ENCODE results near the gene RNF20.

DNA sequence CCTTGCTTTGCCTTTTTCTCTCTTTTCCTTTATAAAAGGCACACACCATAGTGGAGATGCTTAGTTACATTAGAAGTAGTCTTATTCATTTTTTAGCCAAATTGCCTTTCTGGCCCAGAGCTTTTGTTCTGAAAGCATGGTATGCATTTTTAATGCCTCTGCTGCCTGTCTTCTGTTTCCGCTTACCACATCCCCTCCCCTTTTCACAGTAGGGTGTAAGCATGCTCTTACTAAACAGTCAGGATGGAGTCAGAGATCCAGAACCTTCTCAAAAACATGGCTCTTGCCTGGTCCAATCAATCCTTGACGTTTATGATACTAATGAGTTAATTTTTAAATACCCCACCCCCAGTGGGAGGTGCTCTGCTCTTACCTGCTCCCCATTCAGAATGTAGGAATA is 38.7 kb downstream of the RNF20 start:
- TF ChIP-seq, protein P1, sequence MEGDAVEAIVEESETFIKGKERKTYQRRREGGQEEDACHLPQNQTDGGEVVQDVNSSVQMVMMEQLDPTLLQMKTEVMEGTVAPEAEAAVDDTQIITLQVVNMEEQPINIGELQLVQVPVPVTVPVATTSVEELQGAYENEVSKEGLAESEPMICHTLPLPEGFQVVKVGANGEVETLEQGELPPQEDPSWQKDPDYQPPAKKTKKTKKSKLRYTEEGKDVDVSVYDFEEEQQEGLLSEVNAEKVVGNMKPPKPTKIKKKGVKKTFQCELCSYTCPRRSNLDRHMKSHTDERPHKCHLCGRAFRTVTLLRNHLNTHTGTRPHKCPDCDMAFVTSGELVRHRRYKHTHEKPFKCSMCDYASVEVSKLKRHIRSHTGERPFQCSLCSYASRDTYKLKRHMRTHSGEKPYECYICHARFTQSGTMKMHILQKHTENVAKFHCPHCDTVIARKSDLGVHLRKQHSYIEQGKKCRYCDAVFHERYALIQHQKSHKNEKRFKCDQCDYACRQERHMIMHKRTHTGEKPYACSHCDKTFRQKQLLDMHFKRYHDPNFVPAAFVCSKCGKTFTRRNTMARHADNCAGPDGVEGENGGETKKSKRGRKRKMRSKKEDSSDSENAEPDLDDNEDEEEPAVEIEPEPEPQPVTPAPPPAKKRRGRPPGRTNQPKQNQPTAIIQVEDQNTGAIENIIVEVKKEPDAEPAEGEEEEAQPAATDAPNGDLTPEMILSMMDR (conservative IDR thresholded peaks at IDR 0.05; ENCODE audit: low read depth, low read length) = no peak
- no peak for TF ChIP-seq EZH2 (IDR thresholded peaks at IDR 0.05; ENCODE audit: borderline replicate concordance, low read depth, low read length, poor library complexity, severe bottlenecking)

Measured in A673 (cell line).